ENCODE measurements around the gene SREK1. TPM values are rescaled to one million over a fixed set of nuclear protein-coding genes. Genes with fewer than 3 reads are reported as not detected.
A peak's percentile ranks its signal among the peaks of the same experiment; 100 is the strongest.

SREK1 gene
- total RNA-seq, 1 experiment from 2014 or later: 95.9 TPM

GRCh38 chr5:66139318-66139712, 4.8 kb upstream of the SREK1 start:
- no TSS peak for BruUV-seq (replicated peaks)
- Histone ChIP-seq H3K27me3 (replicated peaks; ENCODE audit: insufficient read depth, low read depth, low read length, poor library complexity) (no peaks in the 10 kb centered on the region), H3K4me1 (ENCODE audit: insufficient read depth, low read length, poor library complexity, severe bottlenecking) (peaks cover 5% of the 10 kb centered on the region), H3K9me3 (ENCODE audit: low read depth, low read length, poor library complexity, severe bottlenecking) (no peaks in the 10 kb centered on the region), H3K27ac (ENCODE audit: low read depth, low read length, poor library complexity, severe bottlenecking) (no peak overlapping the region), H3K36me3 (ENCODE audit: insufficient read depth, low read length, poor library complexity, severe bottlenecking) (no peaks in the 10 kb centered on the region), H3K4me3 (ENCODE audit: low read depth, low read length, poor library complexity, severe bottlenecking) (no peak overlapping the region)
- POLR2A ChIA-PET (ENCODE audit: low non-redundant PET): no interaction called here
- intact Hi-C loops (cut with micrococcal nuclease; ENCODE audit: unreplicated experiment): no loop called here
- DNase-seq (ENCODE audit: low spot score): no peak
- no peak for TF ChIP-seq EZH2 (IDR thresholded peaks at IDR 0.05; ENCODE audit: borderline replicate concordance, low read depth, low read length, poor library complexity, severe bottlenecking)
- CTCF ChIA-PET: no interaction called here

GRCh38 chr5:66142417-66142816, 1.7 kb upstream of the SREK1 start:
- Histone ChIP-seq H3K4me1 (ENCODE audit: insufficient read depth, low read length, poor library complexity, severe bottlenecking) (peaks cover 11% of the 10 kb centered on the region), H3K27ac (ENCODE audit: low read depth, low read length, poor library complexity, severe bottlenecking) (no peak overlapping the region), H3K4me3 (ENCODE audit: low read depth, low read length, poor library complexity, severe bottlenecking) (no peak overlapping the region), H3K27me3 (replicated peaks; ENCODE audit: insufficient read depth, low read depth, low read length, poor library complexity) (no peaks in the 10 kb centered on the region), H3K9me3 (ENCODE audit: low read depth, low read length, poor library complexity, severe bottlenecking) (no peaks in the 10 kb centered on the region), H3K36me3 (ENCODE audit: insufficient read depth, low read length, poor library complexity, severe bottlenecking) (no peaks in the 10 kb centered on the region)
- BruUV-seq (replicated peaks): no TSS peak
- POLR2A ChIA-PET (ENCODE audit: low non-redundant PET): no interaction called here
- CTCF ChIA-PET: no interaction called here
- intact Hi-C loops (cut with micrococcal nuclease; ENCODE audit: unreplicated experiment): loop anchor here (5.0 to 10.0 kb wide), 3 partner anchors 215 to 518 kb away; partner anchors contain the start of genes ERBIN, NLN, SGTB and SHLD3
- DNase-seq (ENCODE audit: low spot score): no peak
- TF ChIP-seq CTCF (conservative IDR thresholded peaks at IDR 0.05; ENCODE audit: low read depth, low read length): no peak
- no peak for TF ChIP-seq EZH2 (IDR thresholded peaks at IDR 0.05; ENCODE audit: borderline replicate concordance, low read depth, low read length, poor library complexity, severe bottlenecking)

GRCh38 chr5:66143473-66144073, 527 bp upstream of the SREK1 start:
- no peak for TF ChIP-seq CTCF (conservative IDR thresholded peaks at IDR 0.05; ENCODE audit: low read depth, low read length)
- TF ChIP-seq EZH2 (IDR thresholded peaks at IDR 0.05; ENCODE audit: borderline replicate concordance, low read depth, low read length, poor library complexity, severe bottlenecking): no peak
- H3K4me1 ChIP-seq (ENCODE audit: insufficient read depth, low read length, poor library complexity, severe bottlenecking): peaks cover 11% of the 10 kb centered on the region
- no peaks in the 10 kb centered on the region for H3K27me3 ChIP-seq (replicated peaks; ENCODE audit: insufficient read depth, low read depth, low read length, poor library complexity)
- no peaks in the 10 kb centered on the region for H3K9me3 ChIP-seq (ENCODE audit: low read depth, low read length, poor library complexity, severe bottlenecking)
- CTCF ChIA-PET: no interaction called here
- POLR2A ChIA-PET (ENCODE audit: low non-redundant PET): interaction anchor here (0.8 kb wide), 1 partner anchor 163 kb away, joined by 3 read pairs; no protein-coding TSS in a partner anchor
- intact Hi-C loops (cut with micrococcal nuclease; ENCODE audit: unreplicated experiment): loop anchor here (5.0 to 10.0 kb wide), 3 partner anchors 216 to 519 kb away; partner anchors contain the start of genes ERBIN, NLN, SGTB and SHLD3
- no peaks in the 10 kb centered on the region for H3K36me3 ChIP-seq (ENCODE audit: insufficient read depth, low read length, poor library complexity, severe bottlenecking)
- DNase-seq (ENCODE audit: low spot score): peak; percentile 6
- H3K4me3 ChIP-seq (ENCODE audit: low read depth, low read length, poor library complexity, severe bottlenecking): peak overlapping the region; percentile 94
- BruUV-seq (replicated peaks): TSS peak; percentile 98
- peak overlapping the region; percentile 98 for H3K27ac ChIP-seq (ENCODE audit: low read depth, low read length, poor library complexity, severe bottlenecking)
